HepG2 (cell line): ENCODE results near the gene ANKRD40. TPM values are rescaled to one million over a fixed set of nuclear protein-coding genes. Genes with fewer than 3 reads are reported as not detected.

Experiments
- EZH2 ChIP-seq: conservative IDR thresholded peaks from 2 replicates; pipeline ENCODE4 v1.6.1; 2012; ENCODE audit warnings: mild to moderate bottlenecking, low read depth, low read length, moderate library complexity
- FOXM1 ChIP-seq: sonication (generic); formaldehyde crosslinking; IDR thresholded peaks from 2 replicates; pipeline ENCODE4 v1.5.0; 2020; ENCODE audit warnings: missing genetic modification reagents
- HNRNPK ChIP-seq: fragments of 200-400 bp; formaldehyde crosslinking; IDR thresholded peaks from 2 replicates; pipeline ENCODE4 v1.6.1; 2018; ENCODE audit warnings: low read length, low read depth, moderate library complexity, mild to moderate bottlenecking; ENCODE audit not compliant: poor library complexity, severe bottlenecking
- KAT7 ChIP-seq: IDR thresholded peaks from 2 replicates; pipeline ENCODE4 v1.6.1; 2018; ENCODE audit warnings: borderline replicate concordance, missing compliant biosample characterization
- KLF16 ChIP-seq, 2 experiments: sonication (generic) in 1 of 2; formaldehyde crosslinking in 1 of 2; IDR thresholded peaks; 2 replicates each; pipeline versions ENCODE4 v1.6.1 to v1.8.0; 2016 to 2023; ENCODE audit warnings: missing genetic modification reagents in 2 of 2, missing compliant biosample characterization in 1 of 2
- MAFG ChIP-seq: sonication (generic); formaldehyde crosslinking; IDR thresholded peaks from 2 replicates; pipeline ENCODE4 v1.5.1; 2020; ENCODE audit warnings: mild to moderate bottlenecking, missing genetic modification reagents
- MED13 ChIP-seq: sonication (generic); formaldehyde crosslinking; IDR thresholded peaks from 2 replicates; pipeline ENCODE4 v1.5.0; 2020; ENCODE audit warnings: missing genetic modification reagents
- NFE2L2 ChIP-seq: fragments of 150-350 bp; IDR thresholded peaks from 2 replicates; pipeline ENCODE4 v1.6.1; 2014; ENCODE audit warnings: low read length
- REL ChIP-seq: sonication (generic); formaldehyde crosslinking; conservative IDR thresholded peaks from 2 replicates; pipeline ENCODE4 v1.8.0; 2022; ENCODE audit warnings: mild to moderate bottlenecking, missing genetic modification reagents, moderate library complexity
- RXRA ChIP-seq: sonication (generic); formaldehyde crosslinking; IDR thresholded peaks from 2 replicates; pipeline ENCODE4 v1.5.1; 2020; ENCODE audit warnings: missing genetic modification reagents
- SRSF9 ChIP-seq: fragments of 200-400 bp; formaldehyde crosslinking; IDR thresholded peaks from 2 replicates; pipeline ENCODE4 v1.6.1; 2018; ENCODE audit warnings: borderline replicate concordance, mild to moderate bottlenecking, low read depth, low read length; ENCODE audit not compliant: insufficient read depth, poor library complexity, severe bottlenecking
- TERF1 ChIP-seq: sonication (generic); formaldehyde crosslinking; IDR thresholded peaks from 2 replicates; pipeline ENCODE4 v1.8.0; 2022; ENCODE audit warnings: mild to moderate bottlenecking, missing genetic modification reagents, moderate library complexity
- TFDP2 ChIP-seq: sonication (generic); formaldehyde crosslinking; IDR thresholded peaks from 2 replicates; pipeline ENCODE4 v1.4.0; 2020; ENCODE audit warnings: missing genetic modification reagents
- TRIM22 ChIP-seq: fragments of 450-650 bp; IDR thresholded peaks from 2 replicates; pipeline ENCODE4 v1.6.1; 2017
- ZBED4 ChIP-seq: sonication (generic); formaldehyde crosslinking; IDR thresholded peaks from 2 replicates; pipeline ENCODE4 v1.4.0; 2020; ENCODE audit warnings: missing genetic modification reagents, borderline replicate concordance
- ZBTB20 ChIP-seq: sonication (generic); formaldehyde crosslinking; IDR thresholded peaks from 2 replicates; pipeline ENCODE4 v1.8.1; 2023; ENCODE audit warnings: missing genetic modification reagents, low read depth, mild to moderate bottlenecking, borderline replicate concordance
- ZNF101 ChIP-seq: sonication (generic); formaldehyde crosslinking; IDR thresholded peaks from 2 replicates; pipeline ENCODE4 v1.4.0; 2020; ENCODE audit warnings: mild to moderate bottlenecking, low read depth, missing genetic modification reagents, borderline replicate concordance
- ZNF232 ChIP-seq: sonication (generic); formaldehyde crosslinking; IDR thresholded peaks from 2 replicates; pipeline ENCODE4 v1.4.0; 2020; ENCODE audit warnings: missing genetic modification reagents, borderline replicate concordance
- ZNF256 ChIP-seq: sonication (generic); formaldehyde crosslinking; conservative IDR thresholded peaks from 2 replicates; pipeline ENCODE4 v1.4.0; 2020; ENCODE audit warnings: missing genetic modification reagents
- ZNF788 ChIP-seq: sonication (generic); formaldehyde crosslinking; IDR thresholded peaks from 2 replicates; pipeline ENCODE4 v1.5.0; 2020; ENCODE audit warnings: mild to moderate bottlenecking, missing genetic modification reagents, borderline replicate concordance
- ZSCAN30 ChIP-seq: sonication (generic); formaldehyde crosslinking; IDR thresholded peaks from 2 replicates; pipeline ENCODE4 v1.5.0; 2020; ENCODE audit warnings: mild to moderate bottlenecking, missing genetic modification reagents
- polyA plus RNA-seq, 8 experiments: library from polyadenylated mRNA; depleted of rRNA in 3 of 8; stranded (reverse) in 7 of 8; unstranded in 1 of 8; fragments of >200 nt; fragmentation: Illumina TruSeq in 4 of 8; extraction: Trizol in 4 of 8; gene quantifications; 2 replicates each; pipeline versions ENCODE4 v1.2.1 to v1.2.3, GENCODE V29; 2011 to 2016; ENCODE audit warnings: low read depth in 4 of 8, missing spikeins in 1 of 8, mixed read lengths in 1 of 8; ENCODE audit not compliant: insufficient read depth in 1 of 8
- total RNA-seq, 5 experiments: library from RNA; depleted of rRNA; stranded (reverse); fragments of >200 nt; fragmentation: Illumina TruSeq; extraction: Trizol; gene quantifications; 2 replicates each; pipeline ENCODE4 v1.2.3, GENCODE V29; 2016; ENCODE audit warnings: low read depth in 1 of 5

Gene ANKRD40
- total and polyA plus RNA-seq, 2 of the 13 experiments (the other 11 are each of a cell fraction or from before 2014, with no cell fraction given) = 35.0 to 46.4 TPM

GRCh38 chr17:50661795-50662391 is 45.8 kb downstream of the ANKRD40 start (continued):
- TF ChIP-seq ZBED4 (CRISPR knock-in tag) = no peak
- no peak for TF ChIP-seq REL
- no peak for TF ChIP-seq ZNF101 (CRISPR knock-in tag)
- TF ChIP-seq ZNF788 (CRISPR knock-in tag) = peak; percentile 33; the same call in 1 of the 2 replicates
- no peak for TF ChIP-seq KAT7
- TF ChIP-seq NFE2L2 = peak; percentile 100
- no peak for TF ChIP-seq TRIM22
- no peak for TF ChIP-seq EZH2
- TF ChIP-seq MAFG (CRISPR knock-in tag) = peak; percentile 97
- no peak for TF ChIP-seq FOXM1
- TF ChIP-seq KLF16 (CRISPR knock-in tag; IDR thresholded peaks at IDR 0.05) = peak in 1 of 2 experiments; percentile 69; a peak in 2 of 4 replicates
- no peak for TF ChIP-seq ZNF256
- TF ChIP-seq HNRNPK = no peak
- TF ChIP-seq SRSF9 = no peak
- TF ChIP-seq RXRA (CRISPR knock-in tag) = peak; percentile 95
- no peak for TF ChIP-seq TERF1 (CRISPR knock-in tag)
- no peak for TF ChIP-seq ZNF232
- TF ChIP-seq TFDP2 (CRISPR knock-in tag) = no peak
- TF ChIP-seq MED13 (CRISPR knock-in tag) = peak; percentile 87
- no peak for TF ChIP-seq ZSCAN30 (CRISPR knock-in tag)
- no peak for TF ChIP-seq ZBTB20 (CRISPR knock-in tag)
